Jurkat, Clone E6-1 (cell line): ENCODE measurements around the gene ZNG1A.
"Not testable (repeated sequence)": the region's sequence is repeated elsewhere in the genome, so short reads cannot be mapped to it uniquely, and the experiment has no call there.

ENCODE experiments used
- DNase-seq: peaks from one replicate; pipeline ENCODE4 v3.0.0-alpha.2; 2011; ENCODE audit warnings: low read depth, low spot score
- H3K4me3 ChIP-seq: 2 replicates; pipeline ENCODE4 v1.5.1; 2011; ENCODE audit warnings: mild to moderate bottlenecking, low read length, control low read depth, moderate library complexity

ZNG1A gene

GRCh38 chr9:206481-206880, 27.6 kb upstream of the ZNG1A start:
- H3K4me3 ChIP-seq, result no peak overlapping the region
- no peak for DNase-seq

- not testable (repeated sequence) for DNase-seq, H3K4me3 ChIP-seq
These were observed 20.7 kb upstream of the ZNG1A start for GRCh38 chr9:199601-200000.

GRCh38 chr9:178140-178825, 573 bp downstream of the ZNG1A start:
- not testable (repeated sequence) for DNase-seq
- H3K4me3 ChIP-seq, result peak overlapping the region; percentile 43

GRCh38 chr9:169757-170156, 9.1 kb downstream of the ZNG1A start:
- not testable (repeated sequence) for DNase-seq, H3K4me3 ChIP-seq

GRCh38 chr9:159871-160270, 19.0 kb downstream of the ZNG1A start:
- H3K4me3 ChIP-seq, DNase-seq: not testable (repeated sequence)

- not testable (repeated sequence) for H3K4me3 ChIP-seq, DNase-seq
These were observed 27.7 kb downstream of the ZNG1A start for GRCh38 chr9:151173-151572.

GRCh38 chr9:139880-140279, 39.0 kb downstream of the ZNG1A start:
- H3K4me3 ChIP-seq, DNase-seq: not testable (repeated sequence)

- DNase-seq, H3K4me3 ChIP-seq: not testable (repeated sequence)
These were observed 60.8 kb downstream of the ZNG1A start, which contains the start of gene FOXD4 for GRCh38 chr9:117995-118467. Gene FOXD4, minus strand, starts transcription at chr9:118417. Its CDS starts 298 bp downstream, at chr9:118119.

- DNase-seq, result not testable (repeated sequence)
These were observed 61.5 kb downstream of the ZNG1A start for GRCh38 chr9:117144-117994.

GRCh38 chr9:116239-117077, 62.4 kb downstream of the ZNG1A start:
- not testable (repeated sequence) for DNase-seq, H3K4me3 ChIP-seq

More at GRCh38 chr9:117144-117994, 61.5 kb downstream of the ZNG1A start:
- H3K4me3 ChIP-seq, result not testable (repeated sequence)

GRCh38 chr9:115118-115451, 63.8 kb downstream of the ZNG1A start:
- H3K4me3 ChIP-seq, result not testable (repeated sequence)

GRCh38 chr9:114267-115117, 64.4 kb downstream of the ZNG1A start:
- not testable (repeated sequence) for H3K4me3 ChIP-seq

More at GRCh38 chr9:115118-115451, 63.8 kb downstream of the ZNG1A start:
- DNase-seq, result not testable (repeated sequence)

GRCh38 chr9:113468-114266, 65.2 kb downstream of the ZNG1A start:
- H3K4me3 ChIP-seq, DNase-seq: not testable (repeated sequence)

More at GRCh38 chr9:114267-115117, 64.4 kb downstream of the ZNG1A start:
- DNase-seq, result not testable (repeated sequence)

GRCh38 chr9:112589-113467, 66.0 kb downstream of the ZNG1A start:
- not testable (repeated sequence) for H3K4me3 ChIP-seq, DNase-seq

- not testable (repeated sequence) for DNase-seq
These were observed 68.2 kb downstream of the ZNG1A start for GRCh38 chr9:110672-111071.

GRCh38 chr9:109540-109939, 69.3 kb downstream of the ZNG1A start:
- not testable (repeated sequence) for DNase-seq, H3K4me3 ChIP-seq

More at GRCh38 chr9:110672-111071, 68.2 kb downstream of the ZNG1A start:
- H3K4me3 ChIP-seq, result not testable (repeated sequence)
